Mucosa of descending colon (tissue), 3 donors: ENCODE results near the gene CKAP4. TPM values are rescaled to one million over a fixed set of nuclear protein-coding genes. Genes with fewer than 3 reads are reported as not detected.
A peak's percentile ranks its signal among the peaks of the same experiment; 100 is the strongest.

Experiments
- ATAC-seq: fragments of 200-7000 bp; cut with Tn5 transposase; one replicate; pipeline ENCODE4 v1.9.1; 2020; ENCODE audit warnings: mild to moderate bottlenecking, moderate library complexity
- DNase-seq, 3 donors: peaks; one replicate each; pipeline ENCODE4 v3.0.0-alpha.2; 2020
- H3K36me3 ChIP-seq: fragments of 200-600 bp; one replicate; pipeline ENCODE4 v1.8.0; 2021; ENCODE audit warnings: low read depth, mild to moderate bottlenecking
- H3K4me1 ChIP-seq: fragments of 200-600 bp; one replicate; pipeline ENCODE4 v1.8.0; 2021; ENCODE audit warnings: low read depth, mild to moderate bottlenecking
- H3K4me3 ChIP-seq: fragments of 200-600 bp; one replicate; pipeline ENCODE4 v1.8.0; 2021; ENCODE audit warnings: mild to moderate bottlenecking
- H3K9me3 ChIP-seq: fragments of 200-600 bp; one replicate; pipeline ENCODE4 v1.8.0; 2021; ENCODE audit warnings: mild to moderate bottlenecking
- intact Hi-C, 2 donors: fragments of 100-400 bp; cut with DNase I in 1 of 2; cut with micrococcal nuclease in 1 of 2; formaldehyde crosslinking; loops; one replicate each; pipeline versions ENCODE4 v1.11.0 to v1.11.1; 2022; cut with DNase I, micrococcal nuclease
- total RNA-seq, 3 donors: library from RNA; stranded (reverse); fragmentation: NEBNext Ultra II Directional in 2 of 3; extraction: Animal tissue kit (Norgen Biotek cat#: 25700) in 2 of 3; gene quantifications; one replicate each; pipeline versions ENCODE4 v1.2.1 to v1.2.4, GENCODE V29; 2021 to 2023
- TF ChIP-seq, protein P1 (sequence below): fragments of 200-600 bp; IDR thresholded peaks from one replicate; pipeline ENCODE4 v1.8.0; 2022; ENCODE audit warnings: antibody characterized with exemption, mild to moderate bottlenecking
- donor health status: DM: no; HTN: no; CAD: no; lungs with moderate emphysema.
- donor health status: DM: no; HTN: no; CAD: no.
- donor health status: DM: no; HTN: yes; CAD: no.

Gene CKAP4
- total RNA-seq, 3 donors from 2014 or later = 40.6 to 103 (median 46.8) TPM

DNA sequence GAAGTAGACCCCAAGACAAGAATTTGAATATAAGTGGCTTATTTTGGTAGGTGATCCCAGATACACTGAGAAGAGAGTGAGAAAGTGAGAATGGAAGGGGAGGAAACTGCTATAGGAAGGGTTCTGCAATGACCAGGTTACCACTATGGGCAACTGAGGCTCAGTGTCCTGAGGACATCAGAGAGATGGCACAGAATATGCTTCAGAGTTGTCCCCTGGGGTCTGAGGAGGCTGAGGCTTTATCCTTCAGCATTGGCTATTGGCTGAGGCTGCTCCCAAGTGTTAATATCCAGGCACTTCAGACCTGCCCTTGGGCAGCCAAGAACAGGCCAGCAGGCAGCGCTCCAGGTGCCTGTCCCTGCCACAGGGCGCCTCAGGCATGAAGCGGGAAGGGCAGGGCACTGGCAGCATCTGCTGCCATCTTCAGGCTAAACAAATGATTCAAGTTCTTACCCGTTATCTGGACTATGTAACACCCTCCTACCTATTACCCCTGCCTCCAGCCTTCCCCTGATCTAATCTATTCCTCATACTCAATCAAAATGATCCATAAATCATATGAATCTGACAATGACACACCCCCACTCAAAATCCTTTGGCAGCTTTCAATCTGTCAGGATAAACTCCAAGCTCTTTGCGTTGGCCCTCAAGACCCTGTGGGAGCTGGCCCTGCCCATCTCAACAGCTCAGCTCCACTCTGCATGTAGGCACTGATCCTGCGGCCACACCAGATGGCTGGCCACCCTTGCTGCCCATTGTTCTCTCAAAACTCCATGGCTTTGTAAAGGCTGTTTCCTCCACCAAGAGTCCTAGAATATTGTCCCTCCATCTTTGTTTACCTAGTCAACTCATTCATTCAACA, 42.4 kb downstream of the CKAP4 start:
- TF ChIP-seq, protein P1, sequence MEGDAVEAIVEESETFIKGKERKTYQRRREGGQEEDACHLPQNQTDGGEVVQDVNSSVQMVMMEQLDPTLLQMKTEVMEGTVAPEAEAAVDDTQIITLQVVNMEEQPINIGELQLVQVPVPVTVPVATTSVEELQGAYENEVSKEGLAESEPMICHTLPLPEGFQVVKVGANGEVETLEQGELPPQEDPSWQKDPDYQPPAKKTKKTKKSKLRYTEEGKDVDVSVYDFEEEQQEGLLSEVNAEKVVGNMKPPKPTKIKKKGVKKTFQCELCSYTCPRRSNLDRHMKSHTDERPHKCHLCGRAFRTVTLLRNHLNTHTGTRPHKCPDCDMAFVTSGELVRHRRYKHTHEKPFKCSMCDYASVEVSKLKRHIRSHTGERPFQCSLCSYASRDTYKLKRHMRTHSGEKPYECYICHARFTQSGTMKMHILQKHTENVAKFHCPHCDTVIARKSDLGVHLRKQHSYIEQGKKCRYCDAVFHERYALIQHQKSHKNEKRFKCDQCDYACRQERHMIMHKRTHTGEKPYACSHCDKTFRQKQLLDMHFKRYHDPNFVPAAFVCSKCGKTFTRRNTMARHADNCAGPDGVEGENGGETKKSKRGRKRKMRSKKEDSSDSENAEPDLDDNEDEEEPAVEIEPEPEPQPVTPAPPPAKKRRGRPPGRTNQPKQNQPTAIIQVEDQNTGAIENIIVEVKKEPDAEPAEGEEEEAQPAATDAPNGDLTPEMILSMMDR = no peak
- no peaks in the 10 kb centered on the region for H3K36me3 ChIP-seq
- no peak overlapping the region for H3K4me3 ChIP-seq
- intact Hi-C loops = no loop called here
- no peaks in the 10 kb centered on the region for H3K4me1 ChIP-seq
- peak; percentile 42 for ATAC-seq
- DNase-seq = no peak
- H3K9me3 ChIP-seq = no peaks in the 10 kb centered on the region

DNA sequence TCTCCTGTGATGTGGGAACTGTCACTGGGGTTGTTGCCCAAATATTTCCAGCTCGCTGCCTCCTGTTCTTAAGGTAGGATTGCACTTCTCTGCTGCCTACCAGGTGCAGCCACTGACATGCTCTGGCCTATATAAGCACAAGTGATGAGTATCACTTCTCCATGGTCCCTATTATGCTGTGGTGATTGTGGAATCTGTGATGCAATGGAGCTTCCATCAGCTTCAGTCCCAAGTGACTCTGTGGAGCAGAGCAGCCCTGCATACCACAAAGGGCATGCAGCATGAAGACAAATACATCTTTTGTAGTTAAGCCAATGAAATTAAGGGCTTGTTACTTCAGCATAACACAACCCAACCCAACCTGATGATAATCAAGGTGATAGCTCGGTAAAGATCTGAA, 43.5 kb downstream of the CKAP4 start:
- DNase-seq = no peak
- intact Hi-C loops = no loop called here
- TF ChIP-seq, protein P1 = no peak
- H3K36me3 ChIP-seq = no peaks in the 10 kb centered on the region
- no peaks in the 10 kb centered on the region for H3K4me1 ChIP-seq
- H3K9me3 ChIP-seq = no peaks in the 10 kb centered on the region
- H3K4me3 ChIP-seq = no peak overlapping the region
- no peak for ATAC-seq

DNA sequence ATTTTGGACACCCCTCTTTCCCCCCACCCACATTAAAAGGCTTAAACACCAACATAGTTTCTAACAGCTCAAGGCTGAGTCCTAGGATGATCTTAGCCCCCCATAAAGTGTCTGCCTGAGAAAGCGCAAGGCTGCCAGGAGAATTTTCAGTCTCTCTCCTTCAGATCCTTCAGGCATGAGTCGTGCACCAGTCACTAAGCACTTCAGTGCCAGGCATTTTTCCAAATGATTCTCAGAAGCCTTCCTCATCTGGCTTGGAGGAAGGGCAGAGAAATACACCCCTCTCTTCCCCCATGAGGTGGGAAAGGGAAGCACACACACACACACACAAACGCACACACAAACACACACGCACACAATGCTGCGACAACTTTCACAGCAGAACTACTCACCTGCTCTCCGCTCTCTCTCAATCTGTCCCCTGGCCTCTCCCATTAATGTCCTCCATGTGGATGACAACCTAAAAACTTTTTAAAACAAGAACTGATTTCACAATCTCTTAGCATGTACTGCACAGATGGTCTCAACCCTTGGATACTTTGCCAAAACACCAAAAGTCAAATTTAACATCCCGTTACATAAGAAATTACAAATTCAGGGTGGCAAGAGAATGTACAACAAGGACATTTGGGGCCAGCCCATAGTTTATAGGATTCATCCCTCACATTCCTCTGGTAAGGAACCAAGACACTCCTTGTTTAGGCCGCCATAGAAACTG, 49.8 kb downstream of the CKAP4 start:
- no peaks in the 10 kb centered on the region for H3K9me3 ChIP-seq
- no peak overlapping the region for H3K4me3 ChIP-seq
- intact Hi-C loops = no loop called here
- DNase-seq (no peak), ATAC-seq (no peak)
- no peaks in the 10 kb centered on the region for H3K36me3 ChIP-seq
- H3K4me1 ChIP-seq = no peaks in the 10 kb centered on the region
- TF ChIP-seq, protein P1 = no peak

DNA sequence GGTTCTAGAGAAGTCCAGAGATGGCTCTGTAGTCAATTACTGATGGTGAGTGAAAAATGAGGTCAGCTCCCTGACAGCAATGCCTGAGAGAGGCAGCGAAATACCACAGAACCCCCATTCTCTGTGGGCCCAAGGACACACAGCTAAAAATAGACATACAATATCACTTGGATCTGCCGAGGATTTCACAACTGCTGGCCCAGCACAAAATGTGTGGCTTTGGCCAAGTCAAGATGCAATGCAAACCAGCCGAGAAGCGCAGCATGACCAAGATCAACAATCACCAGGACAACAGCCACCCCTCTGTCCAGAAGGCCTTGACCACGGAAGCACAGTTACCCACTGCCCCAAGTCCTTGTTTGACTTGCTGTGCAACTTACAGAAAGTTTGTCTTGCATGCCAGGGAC, 52.2 kb downstream of the CKAP4 start:
- Histone ChIP-seq H3K36me3 (no peaks in the 10 kb centered on the region), H3K4me1 (no peaks in the 10 kb centered on the region), H3K4me3 (no peak overlapping the region), H3K9me3 (no peaks in the 10 kb centered on the region)
- ATAC-seq (peak; percentile 39), DNase-seq (peak in 2 of 3 donors; percentile 27 to 54)
- intact Hi-C loops = no loop called here
- TF ChIP-seq, protein P1 = no peak

DNA sequence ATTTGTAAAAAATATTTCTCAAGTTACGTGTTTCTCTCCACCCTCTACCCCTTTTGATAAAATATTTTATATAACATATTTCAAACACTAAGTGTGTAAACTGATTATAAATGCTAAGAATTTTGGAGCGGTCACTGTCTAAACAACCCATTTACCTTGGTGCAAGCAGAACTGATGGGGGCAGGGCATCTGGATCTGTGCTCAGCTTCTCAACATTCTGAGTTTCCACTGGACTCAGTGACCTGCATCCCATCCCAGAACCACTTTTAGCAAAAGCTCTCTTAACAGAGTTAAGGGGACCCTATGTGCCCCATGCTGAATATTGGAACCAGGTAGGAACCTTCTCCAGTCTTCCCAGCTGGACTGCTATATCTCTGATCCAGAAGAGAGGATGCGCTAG, 53.5 kb downstream of the CKAP4 start:
- no peak overlapping the region for H3K4me3 ChIP-seq
- no peaks in the 10 kb centered on the region for H3K36me3 ChIP-seq
- H3K4me1 ChIP-seq = no peaks in the 10 kb centered on the region
- H3K9me3 ChIP-seq = no peaks in the 10 kb centered on the region
- intact Hi-C loops = no loop called here
- TF ChIP-seq, protein P1 = no peak
- no peak for ATAC-seq
- DNase-seq = no peak
